WERI-Rb-1 (cell line): ENCODE measurements around the gene CREB3.

ENCODE experiments used
- DNase-seq: peaks from one replicate; pipeline ENCODE4 v3.0.0-alpha.2; 2020
- H3K27ac ChIP-seq: fragments of 250-450 bp; sonication (Bioruptor Pico); 2 replicates; pipeline ENCODE4 v1.5.1; 2020; ENCODE audit warnings: mild to moderate bottlenecking, moderate library complexity
- H3K27me3 ChIP-seq: fragments of 250-450 bp; sonication (Bioruptor Pico); 2 replicates; pipeline ENCODE4 v1.5.1; 2021; ENCODE audit warnings: mild to moderate bottlenecking, low read depth, moderate library complexity; ENCODE audit not compliant: insufficient read depth, severe bottlenecking
- H3K36me3 ChIP-seq: fragments of 250-450 bp; sonication (Bioruptor Pico); 2 replicates; pipeline ENCODE4 v1.5.1; 2020; ENCODE audit warnings: mild to moderate bottlenecking, moderate library complexity
- H3K4me3 ChIP-seq: 2 replicates; pipeline ENCODE4 v1.5.1; 2011; ENCODE audit warnings: low read depth, mild to moderate bottlenecking, control low read depth, low read length
- H3K9me3 ChIP-seq: fragments of 250-450 bp; sonication (Bioruptor Pico); 2 replicates; pipeline ENCODE4 v1.5.1; 2021; ENCODE audit warnings: mild to moderate bottlenecking, moderate library complexity; ENCODE audit not compliant: severe bottlenecking
- CTCF ChIP-seq: IDR thresholded peaks from 2 replicates; pipeline ENCODE4 v1.5.1; 2011; ENCODE audit warnings: low read depth, mild to moderate bottlenecking, control low read depth, inconsistent platforms, low read length

Gene CREB3

GRCh38 chr9:35756275-35757225 is 24.1 kb downstream of the CREB3 start:
- H3K4me3 ChIP-seq: peak overlapping the region; percentile 90
- no peaks in the 10 kb centered on the region for H3K27me3 ChIP-seq
- H3K27ac ChIP-seq: peak overlapping the region; percentile 87
- H3K36me3 ChIP-seq: peaks cover 26% of the 10 kb centered on the region
- no peaks in the 10 kb centered on the region for H3K9me3 ChIP-seq
- peak; percentile 90 for DNase-seq
- peak; percentile 85 for TF ChIP-seq CTCF

- DNase-seq: peak; percentile 46
- Histone ChIP-seq H3K9me3 (no peaks in the 10 kb centered on the region), H3K36me3 (peaks cover 23% of the 10 kb centered on the region), H3K27me3 (no peaks in the 10 kb centered on the region), H3K27ac (peak overlapping the region; percentile 87), H3K4me3 (peak overlapping the region; percentile 90)
- TF ChIP-seq CTCF: no peak
Measured at GRCh38 chr9:35757226-35757891, 24.9 kb downstream of the CREB3 start.

GRCh38 chr9:35757892-35758275 is 25.4 kb downstream of the CREB3 start:
- Histone ChIP-seq H3K4me3 (peak overlapping the region; percentile 90), H3K36me3 (peaks cover 18% of the 10 kb centered on the region), H3K27me3 (no peaks in the 10 kb centered on the region), H3K27ac (peak overlapping the region; percentile 87), H3K9me3 (no peaks in the 10 kb centered on the region)
- no peak for TF ChIP-seq CTCF
- no peak for DNase-seq

GRCh38 chr9:35758475-35759050 is 26.1 kb downstream of the CREB3 start:
- TF ChIP-seq CTCF: no peak
- Histone ChIP-seq H3K36me3 (peaks cover 13% of the 10 kb centered on the region), H3K27ac (no peak overlapping the region), H3K9me3 (no peaks in the 10 kb centered on the region), H3K4me3 (no peak overlapping the region), H3K27me3 (no peaks in the 10 kb centered on the region)
- no peak for DNase-seq

GRCh38 chr9:35759795-35760194 is 27.3 kb downstream of the CREB3 start:
- no peak for DNase-seq
- Histone ChIP-seq H3K27me3 (no peaks in the 10 kb centered on the region), H3K4me3 (no peak overlapping the region), H3K9me3 (no peaks in the 10 kb centered on the region), H3K27ac (no peak overlapping the region), H3K36me3 (peaks cover 8% of the 10 kb centered on the region)
- TF ChIP-seq CTCF: no peak
